Activated CD8-positive, alpha-beta T cell treated with anti-CD3 and anti-CD28 coated beads, Interleukin-2, amount 10 ng/mL, durations not matched to agents 7 days and 5 days (primary cell): ENCODE data around the gene CARD9. TPM values are rescaled to one million over a fixed set of nuclear protein-coding genes. Genes with fewer than 3 reads are reported as not detected.

Experiments used
- ATAC-seq: fragments of 150-1000 bp; cut with Tn5 transposase; one replicate; pipeline ENCODE4 v1.10.0; 2021; ENCODE audit warnings: moderate library complexity
- CTCF ChIA-PET: fragments of 350-600 bp; sonication (Branson Sonifier 250); formaldehyde crosslinking; loops from one replicate; lab custom pipeline; 2021; ENCODE audit warnings: antibody characterized with exemption; lab: Charles Lee
- POLR2A ChIA-PET: fragments of 350-600 bp; sonication (Branson Sonifier 250); formaldehyde crosslinking; loops from one replicate; lab custom pipeline; 2021; ENCODE audit warnings: antibody characterized with exemption; lab: Charles Lee
- DNase-seq: peaks from one replicate; pipeline ENCODE4 v3.0.0-alpha.2; 2020
- H3K27ac Mint-ChIP-seq: one replicate; pipeline ENCODE4 v1.8.0; 2021; ENCODE audit warnings: mild to moderate bottlenecking, mixed read lengths
- H3K27me3 Mint-ChIP-seq: one replicate; pipeline ENCODE4 v1.8.0; 2021; ENCODE audit warnings: low read depth, mixed read lengths
- H3K36me3 Mint-ChIP-seq: one replicate; pipeline ENCODE4 v1.8.0; 2021; ENCODE audit warnings: low read depth, mixed read lengths
- H3K4me1 Mint-ChIP-seq: one replicate; pipeline ENCODE4 v1.8.0; 2021; ENCODE audit warnings: low read depth, mixed read lengths
- H3K4me3 Mint-ChIP-seq: one replicate; pipeline ENCODE4 v1.8.0; 2021; ENCODE audit warnings: mild to moderate bottlenecking, mixed read lengths
- H3K9me3 Mint-ChIP-seq: one replicate; pipeline ENCODE4 v1.8.0; 2022; ENCODE audit warnings: mixed read lengths; ENCODE audit not compliant: insufficient read depth
- total RNA-seq, 2 experiments: library from RNA; stranded (reverse); gene quantifications; one replicate each; pipeline ENCODE4 v1.2.3, GENCODE V29; 2021

The CARD9 gene
- total RNA-seq, 2 experiments from 2014 or later = 1.3 to 1.4 TPM

- POLR2A ChIA-PET = no interaction called here
- Mint-ChIP-seq H3K27ac (no peak overlapping the region), H3K4me1 (no peaks in the 10 kb centered on the region), H3K4me3 (no peak overlapping the region), H3K9me3 (no peaks in the 10 kb centered on the region), H3K27me3 (peaks cover 2% of the 10 kb centered on the region), H3K36me3 (no peaks in the 10 kb centered on the region)
- DNase-seq = no peak
- no peak for ATAC-seq
- CTCF ChIA-PET = no interaction called here
Observed at GRCh38 chr9:136328622-136329041, 44.8 kb downstream of the CARD9 start.

GRCh38 chr9:136328011-136328621 lies 45.4 kb downstream of the CARD9 start:
- CTCF ChIA-PET = no interaction called here
- DNase-seq (no peak), ATAC-seq (no peak)
- peaks cover 2% of the 10 kb centered on the region for H3K27me3 Mint-ChIP-seq
- no peak overlapping the region for H3K27ac Mint-ChIP-seq
- POLR2A ChIA-PET = interaction anchor here (0.6 to 0.9 kb wide), 2 partner anchors 9 to 35 kb away, joined by 3 read pairs; no protein-coding TSS in a partner anchor
- no peaks in the 10 kb centered on the region for H3K9me3 Mint-ChIP-seq
- no peak overlapping the region for H3K4me3 Mint-ChIP-seq
- no peaks in the 10 kb centered on the region for H3K4me1 Mint-ChIP-seq
- H3K36me3 Mint-ChIP-seq = no peaks in the 10 kb centered on the region

DNA sequence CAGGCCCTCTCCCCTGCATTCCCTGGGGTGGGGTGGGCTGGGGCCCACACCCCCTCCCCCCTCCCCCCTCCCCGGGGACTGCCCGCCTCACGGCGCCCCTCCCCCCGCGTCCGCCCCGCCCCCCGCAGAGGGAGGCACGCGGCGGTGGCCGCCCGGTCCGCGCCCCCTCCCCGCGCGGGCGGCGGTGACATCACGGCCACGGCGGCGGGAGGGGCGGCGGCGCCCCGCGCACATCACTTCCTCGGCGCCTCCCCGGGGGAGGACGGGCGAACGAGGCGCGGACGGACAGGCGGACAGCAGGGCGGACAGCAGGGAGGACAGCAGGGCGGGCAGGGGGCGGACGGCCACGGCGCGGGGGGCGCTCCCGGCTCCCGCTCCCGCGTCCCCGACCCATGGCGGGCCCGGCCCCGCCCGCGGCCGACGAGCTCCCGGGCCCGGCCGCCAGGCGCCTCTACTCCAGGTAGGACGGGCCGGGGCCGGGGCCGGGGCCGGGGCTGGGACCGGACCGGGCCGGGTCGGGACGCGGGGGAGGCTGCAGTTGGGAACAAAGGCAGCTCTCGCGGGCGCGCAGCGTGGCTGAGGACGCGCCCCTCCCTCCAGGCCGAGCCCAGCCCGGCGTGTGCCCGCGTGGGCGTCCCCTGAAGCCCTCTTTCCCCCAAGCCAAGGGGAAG lies 46.0 kb downstream of the CARD9 start, which contains the start of gene GPSM1:
Gene GPSM1 (plus strand): TSS at position 236 of the 671 bp plus-strand sequence. CDS start 157 bp downstream, at position 393.
- POLR2A ChIA-PET = interaction anchor here (0.6 to 0.9 kb wide), 2 partner anchors 10 to 36 kb away, joined by 3 read pairs; no protein-coding TSS in a partner anchor
- no peaks in the 10 kb centered on the region for H3K4me1 Mint-ChIP-seq
- H3K9me3 Mint-ChIP-seq = no peaks in the 10 kb centered on the region
- H3K27me3 Mint-ChIP-seq = peaks cover 2% of the 10 kb centered on the region
- CTCF ChIA-PET = no interaction called here
- H3K36me3 Mint-ChIP-seq = no peaks in the 10 kb centered on the region
- no peak within 1 kb of the TSS for H3K27ac Mint-ChIP-seq
- DNase-seq = peak; percentile 33
- peak; percentile 65 for ATAC-seq
- H3K4me3 Mint-ChIP-seq = peak within 1 kb of the TSS; percentile 49

- H3K4me1 Mint-ChIP-seq = no peaks in the 10 kb centered on the region
- POLR2A ChIA-PET = no interaction called here
- no peak overlapping the region for H3K27ac Mint-ChIP-seq
- CTCF ChIA-PET = no interaction called here
- DNase-seq = no peak
- no peaks in the 10 kb centered on the region for H3K36me3 Mint-ChIP-seq
- no peaks in the 10 kb centered on the region for H3K9me3 Mint-ChIP-seq
- H3K4me3 Mint-ChIP-seq = peak overlapping the region; percentile 49
- ATAC-seq = no peak
- peaks cover 5% of the 10 kb centered on the region for H3K27me3 Mint-ChIP-seq
Observed at GRCh38 chr9:136326761-136327303, 46.6 kb downstream of the CARD9 start.

GRCh38 chr9:136326061-136326760 lies 47.3 kb downstream of the CARD9 start:
- no peaks in the 10 kb centered on the region for H3K9me3 Mint-ChIP-seq
- no peak for ATAC-seq
- no peak overlapping the region for H3K4me3 Mint-ChIP-seq
- no peaks in the 10 kb centered on the region for H3K36me3 Mint-ChIP-seq
- no peak for DNase-seq
- H3K27me3 Mint-ChIP-seq = peaks cover 5% of the 10 kb centered on the region
- no peak overlapping the region for H3K27ac Mint-ChIP-seq
- H3K4me1 Mint-ChIP-seq = no peaks in the 10 kb centered on the region
- POLR2A ChIA-PET = no interaction called here
- CTCF ChIA-PET = interaction anchor here (0.9 kb wide), 1 partner anchor 13 kb away, joined by 3 read pairs; no protein-coding TSS in a partner anchor

- Mint-ChIP-seq H3K4me1 (no peaks in the 10 kb centered on the region), H3K9me3 (no peaks in the 10 kb centered on the region), H3K27ac (no peak overlapping the region), H3K27me3 (peaks cover 9% of the 10 kb centered on the region), H3K4me3 (no peak overlapping the region), H3K36me3 (no peaks in the 10 kb centered on the region)
- ATAC-seq (no peak), DNase-seq (no peak)
- POLR2A ChIA-PET = no interaction called here
- CTCF ChIA-PET = interaction anchor here (0.9 kb wide), 1 partner anchor 13 kb away, joined by 3 read pairs; no protein-coding TSS in a partner anchor
Observed at GRCh38 chr9:136325358-136325757, 48.1 kb downstream of the CARD9 start.

DNA sequence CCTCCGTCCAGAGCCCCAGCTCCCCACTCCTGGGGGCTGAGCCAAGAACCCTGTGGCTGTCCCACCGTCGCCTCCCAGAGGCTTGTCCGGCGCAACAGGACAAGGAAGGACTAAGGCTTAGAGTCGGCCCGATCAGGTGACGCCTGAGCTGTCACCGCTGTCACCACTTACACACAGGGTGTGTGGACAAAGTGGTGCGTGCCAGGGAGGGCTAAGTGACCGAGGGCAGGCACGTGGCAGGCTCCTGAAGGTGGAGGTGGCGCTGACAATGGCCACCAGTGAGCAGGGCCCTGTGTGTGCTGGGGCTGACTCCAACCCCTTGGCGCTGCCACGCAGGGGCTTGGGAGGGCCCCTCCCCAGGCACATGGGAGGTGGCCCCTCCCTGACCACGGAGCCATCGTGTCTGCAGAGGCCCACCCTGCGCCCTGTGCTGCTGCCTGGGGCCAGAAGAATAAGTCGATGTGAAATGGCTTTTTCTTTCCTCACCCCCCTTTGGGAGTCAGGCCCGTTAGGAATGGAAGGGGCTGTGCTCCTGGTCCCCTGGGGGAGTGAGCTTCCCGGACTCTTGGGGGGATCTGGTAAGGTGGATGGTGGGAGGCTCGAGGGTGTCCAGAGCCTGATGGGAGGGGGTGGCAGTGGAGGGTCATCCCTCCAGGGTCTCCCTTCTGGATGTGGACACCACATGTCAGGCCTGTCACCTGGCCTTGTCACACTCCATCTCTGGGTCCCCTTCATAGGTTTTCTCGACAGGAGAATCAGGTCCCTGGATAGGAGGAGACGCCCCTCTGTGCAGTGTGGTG lies 48.8 kb downstream of the CARD9 start:
- DNase-seq (no peak), ATAC-seq (no peak)
- ChIA-PET POLR2A (interaction anchor here (0.6 kb wide), 1 partner anchor 859 kb away, joined by 3 read pairs; no protein-coding TSS in a partner anchor), CTCF (no interaction called here)
- Mint-ChIP-seq H3K9me3 (no peaks in the 10 kb centered on the region), H3K27ac (no peak overlapping the region), H3K27me3 (peaks cover 10% of the 10 kb centered on the region), H3K36me3 (no peaks in the 10 kb centered on the region), H3K4me1 (no peaks in the 10 kb centered on the region), H3K4me3 (no peak overlapping the region)

GRCh38 chr9:136323371-136323789 lies 50.1 kb downstream of the CARD9 start:
- Mint-ChIP-seq H3K36me3 (no peaks in the 10 kb centered on the region), H3K4me1 (no peaks in the 10 kb centered on the region), H3K9me3 (no peaks in the 10 kb centered on the region), H3K4me3 (no peak overlapping the region), H3K27ac (no peak overlapping the region), H3K27me3 (peaks cover 10% of the 10 kb centered on the region)
- ATAC-seq = no peak
- CTCF ChIA-PET = interaction anchor here (1.4 to 1.5 kb wide), 2 partner anchors 10 to 39 kb away, joined by 3 to 7 read pairs; no protein-coding TSS in a partner anchor
- DNase-seq = no peak
- POLR2A ChIA-PET = interaction anchor here (0.9 kb wide), 1 partner anchor 39 kb away, joined by 3 read pairs; no protein-coding TSS in a partner anchor

DNA sequence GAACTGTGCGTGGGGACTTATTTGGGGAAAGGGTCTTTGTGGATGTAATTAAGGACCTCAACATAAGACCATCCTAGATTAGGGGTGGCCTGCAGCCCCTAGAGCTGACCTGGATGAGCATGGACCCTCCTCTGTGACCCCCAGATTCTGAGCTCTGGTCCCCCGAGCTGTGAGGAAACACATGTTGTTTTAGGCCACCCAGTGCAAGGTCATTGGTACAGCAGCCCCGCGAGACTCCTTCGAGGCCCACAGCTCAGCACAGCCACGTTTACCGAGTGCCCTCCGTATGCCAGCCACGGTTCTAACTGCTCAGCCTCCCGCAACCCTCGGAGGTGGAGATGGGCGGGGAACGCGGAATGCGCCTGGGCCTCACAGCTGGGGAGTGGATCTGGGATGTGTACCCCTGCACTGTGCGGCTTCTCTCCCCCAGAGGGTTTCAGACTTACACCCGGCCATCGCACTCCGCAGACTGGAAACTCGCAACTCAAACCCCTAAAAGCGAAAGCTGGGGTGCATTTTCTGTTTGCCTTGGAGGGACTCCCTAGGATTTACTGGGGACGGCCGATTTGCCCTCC lies 50.6 kb downstream of the CARD9 start:
- DNase-seq (no peak), ATAC-seq (no peak)
- ChIA-PET CTCF (interaction anchor here (1.4 to 1.5 kb wide), 2 partner anchors 10 to 40 kb away, joined by 3 to 7 read pairs; no protein-coding TSS in a partner anchor), POLR2A (no interaction called here)
- Mint-ChIP-seq H3K36me3 (no peaks in the 10 kb centered on the region), H3K27ac (no peak overlapping the region), H3K4me3 (no peak overlapping the region), H3K27me3 (peaks cover 10% of the 10 kb centered on the region), H3K4me1 (no peaks in the 10 kb centered on the region), H3K9me3 (no peaks in the 10 kb centered on the region)

DNA sequence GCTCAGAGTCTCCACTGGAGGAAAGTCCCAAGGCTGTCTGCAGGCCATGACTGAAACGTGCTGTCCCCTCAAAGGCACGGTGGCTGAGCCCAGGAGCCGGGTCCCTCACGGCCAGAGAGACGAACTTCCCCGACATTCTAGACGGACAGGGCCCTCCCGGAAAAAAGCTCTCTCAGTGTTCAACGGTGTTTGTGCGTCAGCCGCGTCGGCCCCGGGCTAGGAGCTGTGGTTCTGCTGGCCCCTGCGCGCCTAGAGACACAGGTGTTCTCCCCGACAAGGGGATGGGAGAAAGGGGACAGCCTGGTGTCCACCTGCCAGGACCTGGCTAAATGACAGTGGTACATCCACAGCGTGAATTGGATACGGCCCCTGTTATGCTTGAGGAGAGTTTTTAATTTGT lies 51.9 kb downstream of the CARD9 start:
- CTCF ChIA-PET = no interaction called here
- POLR2A ChIA-PET = no interaction called here

More for the DNA sequence above, 51.9 kb downstream of the CARD9 start:
- no peaks in the 10 kb centered on the region for H3K4me1 Mint-ChIP-seq
- no peaks in the 10 kb centered on the region for H3K36me3 Mint-ChIP-seq
- no peak overlapping the region for H3K27ac Mint-ChIP-seq
- DNase-seq = no peak
- no peaks in the 10 kb centered on the region for H3K9me3 Mint-ChIP-seq
- peaks cover 7% of the 10 kb centered on the region for H3K27me3 Mint-ChIP-seq
- no peak overlapping the region for H3K4me3 Mint-ChIP-seq
- ATAC-seq = no peak
